Stimulated activated CD8-positive, alpha-beta memory T cell treated with anti-CD3 and anti-CD28 coated beads, Interleukin-7, amount 100 ng/mL, for 4 hours (primary cell): Measurements from ENCODE around the gene MARK4.
A peak's percentile ranks its signal among the peaks of the same experiment; 100 is the strongest.

Experiments used
- DNase-seq, 2 donors: peaks; one replicate each; pipeline ENCODE4 v3.0.0-alpha.2; 2020; ENCODE audit warnings: low read depth in 2 of 2

The MARK4 gene

GRCh38 chr19:45340232-45340898, 89.3 kb downstream of the MARK4 start, which contains the start of gene KLC3:
TSS of gene KLC3 (plus strand) at chr19:45340750. CDS start at chr19:45345542, 4,792 bp downstream.
- peak in 1 of 2 donors; percentile 14 for DNase-seq

DNA sequence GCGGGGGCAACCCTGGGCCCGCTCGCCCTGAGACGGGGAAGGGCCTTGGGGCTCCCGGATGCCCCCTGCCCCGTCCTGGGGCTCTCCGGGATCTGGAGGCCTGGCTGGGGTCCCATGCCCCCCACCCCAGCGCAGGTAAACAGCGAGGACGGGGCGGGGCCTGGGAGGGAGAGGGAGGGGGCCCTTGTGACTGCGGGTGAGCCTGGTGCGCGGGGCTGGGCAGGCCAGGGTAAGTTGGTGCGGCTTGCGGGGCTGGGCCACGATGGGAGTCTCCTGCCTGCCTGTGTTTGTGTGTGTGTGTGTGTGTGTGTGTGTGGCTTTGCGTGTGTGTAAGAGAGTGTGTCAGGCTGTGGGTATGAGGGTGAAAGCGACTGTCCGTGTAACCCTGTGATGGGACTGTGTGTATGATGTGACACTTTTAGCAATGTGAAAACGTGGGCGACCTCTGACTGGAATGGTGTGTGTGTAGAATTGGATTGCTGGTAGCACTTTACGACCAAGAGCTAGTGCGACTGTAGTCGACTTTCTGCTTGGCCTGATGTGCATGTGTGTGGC, 89.9 kb downstream of the MARK4 start:
- DNase-seq, result no peak

- no peak for DNase-seq
Observed at GRCh38 chr19:45342911-45343310, 91.8 kb downstream of the MARK4 start.

DNA sequence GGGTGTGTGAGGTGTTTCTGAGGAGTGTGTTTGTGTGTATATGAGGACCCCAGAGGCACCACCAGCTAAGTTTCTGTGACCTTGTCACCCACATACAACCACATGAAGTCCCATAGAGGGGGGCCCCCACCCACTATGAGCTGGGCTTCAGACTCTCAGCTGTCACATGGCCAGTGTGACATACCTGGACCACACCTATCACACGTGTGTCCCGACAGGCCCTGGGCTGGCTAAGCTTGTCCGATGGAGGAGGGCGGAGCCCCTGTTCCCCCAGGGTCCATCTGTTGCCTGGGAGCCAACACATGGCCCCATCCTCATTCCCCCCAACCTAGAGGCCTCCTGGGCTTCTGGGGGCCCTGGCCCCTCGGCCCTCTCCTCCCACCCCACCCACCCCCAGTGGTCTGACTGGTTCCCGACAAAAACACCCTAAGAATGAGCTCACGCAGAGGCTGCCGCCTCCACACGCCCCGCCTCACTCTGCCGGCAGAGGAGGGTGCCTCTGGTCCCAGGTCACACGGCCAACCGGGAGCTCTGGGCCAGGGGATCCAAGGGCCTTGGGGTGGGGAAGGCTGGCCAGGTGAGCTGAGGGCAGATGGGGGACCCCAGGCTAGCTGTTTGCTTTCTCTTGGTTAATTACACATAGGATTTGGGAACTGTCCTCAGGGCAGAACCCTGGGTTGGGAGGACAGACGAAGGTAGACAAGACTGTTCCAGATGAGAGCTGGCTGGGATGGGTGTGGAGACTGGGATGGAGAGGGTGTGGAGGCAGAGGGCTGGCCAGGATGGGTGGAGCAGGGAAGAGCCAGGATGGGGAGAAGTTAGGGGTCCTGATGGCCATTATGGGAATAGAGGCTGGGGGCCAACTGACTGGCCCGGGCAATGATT, 93.8 kb downstream of the MARK4 start:
- DNase-seq, result no peak

- DNase-seq, result no peak
Observed at GRCh38 chr19:45345506-45345860, 94.4 kb downstream of the MARK4 start.

DNA sequence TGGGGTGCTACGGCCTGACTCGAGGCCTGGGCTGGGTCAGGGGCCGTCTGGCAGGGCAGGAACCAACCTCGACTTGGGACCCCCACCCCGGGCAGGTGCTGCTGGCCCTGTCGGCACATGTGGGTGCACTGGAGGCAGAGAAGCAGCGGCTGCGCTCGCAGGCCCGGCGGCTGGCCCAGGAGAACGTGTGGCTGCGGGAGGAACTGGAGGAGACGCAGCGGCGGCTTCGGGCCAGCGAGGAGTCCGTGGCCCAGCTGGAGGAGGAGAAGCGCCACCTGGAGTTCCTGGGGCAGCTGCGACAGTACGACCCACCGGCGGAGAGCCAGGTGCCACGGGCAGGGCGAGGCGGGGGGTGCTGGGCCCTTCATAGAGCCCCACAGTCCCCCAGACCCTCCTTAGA, 95.4 kb downstream of the MARK4 start:
- no peak for DNase-seq

DNA sequence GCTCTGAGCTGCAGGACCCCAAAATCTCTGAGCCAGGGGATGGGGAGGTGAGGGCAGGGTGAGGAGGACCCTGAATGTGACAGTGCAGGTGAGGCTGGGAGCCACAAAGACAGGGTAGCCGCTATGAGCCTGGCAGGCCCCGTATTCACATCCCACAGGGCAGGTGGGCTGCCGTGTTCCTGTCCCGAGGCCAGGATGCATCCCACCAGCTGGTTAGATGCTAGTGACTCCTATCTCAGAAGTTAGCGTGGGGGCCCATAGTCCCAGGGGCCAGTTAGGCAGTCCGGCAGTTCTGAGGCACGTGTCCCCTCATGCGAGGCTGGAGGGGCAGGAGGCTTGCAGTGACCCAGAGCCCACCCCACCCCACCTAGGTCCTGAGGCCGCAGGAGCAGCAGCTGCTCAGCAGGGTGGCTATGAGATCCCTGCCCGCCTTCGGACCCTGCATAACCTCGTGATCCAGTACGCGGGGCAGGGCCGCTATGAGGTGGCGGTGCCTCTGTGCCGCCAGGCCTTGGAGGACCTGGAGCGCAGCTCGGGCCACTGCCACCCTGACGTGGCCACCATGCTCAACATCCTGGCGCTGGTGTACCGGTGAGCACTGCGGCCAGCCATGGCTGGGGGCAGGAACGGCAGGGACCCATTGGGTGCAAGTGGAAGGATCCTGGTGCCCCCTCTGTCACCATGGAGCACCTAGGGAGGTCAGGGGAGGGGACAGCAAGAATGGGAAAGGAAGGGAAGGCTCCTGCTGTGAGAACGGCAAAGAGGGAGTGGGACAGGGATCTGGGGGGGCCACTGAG, 96.7 kb downstream of the MARK4 start:
- no peak for DNase-seq

GRCh38 chr19:45348367-45349125, 97.5 kb downstream of the MARK4 start:
- no peak for DNase-seq

DNA sequence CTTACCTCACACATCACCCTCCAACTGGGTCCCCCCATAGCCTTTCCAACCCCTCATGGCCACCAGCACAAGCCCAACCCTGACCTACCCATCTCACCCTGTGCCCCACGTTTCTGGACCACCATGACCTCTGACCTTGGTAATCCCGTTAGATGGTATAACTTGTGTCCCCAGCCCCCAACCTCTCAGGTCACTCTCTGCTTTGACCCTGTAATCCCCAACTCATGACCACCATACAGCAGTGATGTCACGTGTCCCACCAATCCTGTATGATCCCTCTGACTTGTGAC, 98.0 kb downstream of the MARK4 start:
- no peak for DNase-seq

- DNase-seq, result no peak
Observed at GRCh38 chr19:45349430-45349941, 98.4 kb downstream of the MARK4 start.

GRCh38 chr19:45350477-45351058, 99.5 kb downstream of the MARK4 start:
- DNase-seq, result no peak

DNA sequence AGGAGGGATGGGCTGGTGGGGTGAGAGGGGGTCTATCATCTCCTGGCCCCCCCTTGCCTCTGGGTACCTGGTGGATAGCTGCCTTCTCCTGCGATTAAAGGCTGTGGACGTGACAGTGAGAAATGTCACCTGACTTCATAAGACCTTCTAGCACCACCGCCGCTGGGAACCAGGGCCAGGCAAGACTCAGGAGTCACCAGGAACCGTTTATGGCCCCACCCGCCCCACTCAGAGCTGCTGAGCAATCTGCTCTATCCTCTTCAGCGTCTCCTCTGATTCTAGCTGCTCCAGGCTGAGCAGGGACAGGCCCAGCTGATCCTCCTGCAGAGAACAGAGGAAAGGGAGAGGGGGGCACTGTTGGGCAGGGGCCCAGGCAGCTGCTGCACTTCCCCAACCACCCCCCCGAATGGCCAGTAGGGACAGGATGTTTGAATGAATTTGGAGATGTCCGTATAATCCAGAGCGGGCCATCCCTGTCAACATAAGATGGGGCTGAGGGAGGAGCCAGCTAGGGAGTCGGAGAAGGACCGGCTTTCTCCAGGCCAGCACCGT, 100.4 kb downstream of the MARK4 start:
- DNase-seq, result no peak

- DNase-seq, result no peak
Observed at GRCh38 chr19:45352062-45352461, 101.0 kb downstream of the MARK4 start.

DNA sequence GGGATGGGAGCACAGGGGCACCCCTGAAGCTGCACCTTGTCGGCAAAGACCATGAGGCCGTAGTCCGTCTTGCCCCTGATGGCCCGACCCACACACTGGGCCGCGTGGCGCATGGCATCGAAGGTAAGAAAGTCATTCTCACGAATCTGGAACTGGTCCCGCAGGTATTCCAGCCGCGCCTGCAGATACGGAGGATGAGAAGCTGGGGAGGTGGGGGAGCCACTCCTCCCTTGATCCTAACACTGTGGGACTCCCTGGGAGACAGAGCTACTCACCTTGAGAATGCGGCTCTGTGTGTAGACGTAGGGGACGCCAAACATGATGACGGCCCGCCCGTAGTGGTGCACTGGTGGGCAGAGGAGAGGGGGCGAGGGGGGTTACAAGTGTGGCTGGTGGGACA, 101.4 kb downstream of the MARK4 start:
- no peak for DNase-seq

DNA sequence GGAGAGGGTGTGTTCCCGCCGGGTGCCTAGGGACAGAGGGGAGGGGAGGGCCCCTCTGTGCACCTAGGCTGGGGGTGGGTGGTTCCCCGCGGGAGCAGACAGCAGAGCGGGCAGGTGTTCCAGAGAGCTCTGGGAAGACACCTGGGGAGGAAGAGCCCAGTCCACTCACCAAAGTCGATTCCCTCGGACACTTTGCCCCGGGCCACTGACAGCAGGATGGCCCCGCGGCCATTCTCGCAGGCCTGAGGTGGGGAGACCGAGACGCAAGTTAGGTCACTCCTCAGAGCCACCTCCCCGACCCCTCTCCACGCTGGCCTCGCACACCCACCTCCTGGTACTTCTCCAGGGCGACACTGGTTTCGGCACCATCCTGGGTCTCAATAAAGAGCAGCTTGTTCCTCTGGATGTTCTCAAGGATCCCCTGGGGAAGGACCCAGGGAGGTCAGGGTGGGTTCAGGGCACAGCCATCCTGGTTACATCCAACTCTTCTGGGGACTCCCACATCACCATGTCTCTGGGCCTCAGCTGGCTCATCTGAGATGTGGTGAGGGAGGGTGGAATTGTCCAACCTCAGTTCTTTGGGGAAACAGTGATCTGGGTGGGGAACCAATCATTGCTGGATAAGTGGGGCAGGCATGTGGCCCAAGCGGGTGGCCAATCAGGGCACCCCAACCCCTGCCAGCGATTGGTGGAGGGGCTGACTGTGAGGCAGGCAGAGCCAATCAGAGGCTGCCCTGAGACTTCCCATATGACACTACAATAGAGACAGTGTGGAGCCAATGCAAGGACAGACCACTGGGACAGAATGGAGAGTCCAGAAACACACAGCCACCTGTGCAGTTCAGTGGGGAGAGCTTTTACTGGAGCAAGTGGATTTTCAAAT, 102.1 kb downstream of the MARK4 start:
- DNase-seq, result no peak

DNA sequence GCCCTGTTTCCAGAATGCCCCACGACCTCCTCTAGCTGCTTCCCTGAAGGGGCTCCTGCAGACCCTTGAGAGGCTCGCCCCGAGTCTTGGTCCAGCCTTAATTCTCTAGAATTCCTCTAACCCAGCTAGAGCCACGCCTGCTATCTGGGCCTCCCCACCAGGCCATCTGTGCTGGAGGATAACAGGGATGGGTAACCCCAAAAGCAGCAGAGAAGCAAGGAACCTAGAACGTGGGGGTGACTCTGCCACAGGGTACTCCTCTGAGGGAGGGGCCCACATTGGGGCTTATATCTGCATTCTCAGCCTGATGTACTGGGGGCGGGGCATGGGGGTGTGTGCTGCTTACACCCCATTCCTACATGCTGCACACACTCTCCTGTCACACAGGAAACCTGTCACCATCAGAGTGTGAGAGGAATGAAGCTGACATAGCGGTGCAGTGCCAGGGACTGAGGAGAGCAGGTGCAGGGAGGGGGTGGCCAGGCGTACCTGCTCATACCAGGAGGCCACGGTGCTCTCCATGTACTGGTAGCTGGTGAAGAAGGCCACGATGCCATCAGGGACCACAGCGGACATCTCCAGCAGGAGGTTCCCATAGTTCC, 103.3 kb downstream of the MARK4 start:
- no peak for DNase-seq
